ENCODE results near the gene TMEM120B.
"Not testable (repeated sequence)": the region's sequence is repeated elsewhere in the genome, so short reads cannot be mapped to it uniquely, and the experiment has no call there.

TMEM120B gene

GRCh38 chr12:121709478-121709961, 3.0 kb upstream of the TMEM120B start:
- DNase-seq = no peak

GRCh38 chr12:121711361-121712189, 977 bp upstream of the TMEM120B start:
- no peak for DNase-seq

- peak; percentile 61 for DNase-seq
Observed at GRCh38 chr12:121712190-121712460, 427 bp upstream of the TMEM120B start.

- DNase-seq = no peak
Observed at GRCh38 chr12:121713257-121713777, 765 bp downstream of the TMEM120B start.

- DNase-seq = no peak
Observed at GRCh38 chr12:121713793-121714192, 1.2 kb downstream of the TMEM120B start.

- DNase-seq = not testable (repeated sequence)
Observed at GRCh38 chr12:121715055-121715454, 2.5 kb downstream of the TMEM120B start.

- DNase-seq = no peak
Observed at GRCh38 chr12:121715862-121716435, 3.4 kb downstream of the TMEM120B start.

- DNase-seq = no peak
Observed at GRCh38 chr12:121717041-121717699, 4.6 kb downstream of the TMEM120B start.

- DNase-seq = no peak
Observed at GRCh38 chr12:121718653-121719239, 6.2 kb downstream of the TMEM120B start.

GRCh38 chr12:121719926-121720414, 7.4 kb downstream of the TMEM120B start:
- no peak for DNase-seq

- DNase-seq = no peak
Observed at GRCh38 chr12:121720762-121721161, 8.2 kb downstream of the TMEM120B start.

- no peak for DNase-seq
Observed at GRCh38 chr12:121722511-121722910, 10.0 kb downstream of the TMEM120B start.

- DNase-seq = no peak
Observed at GRCh38 chr12:121723200-121723599, 10.6 kb downstream of the TMEM120B start.

GRCh38 chr12:121724925-121725324, 12.4 kb downstream of the TMEM120B start:
- DNase-seq = no peak

GRCh38 chr12:121725423-121725822, 12.9 kb downstream of the TMEM120B start:
- DNase-seq = no peak

GRCh38 chr12:121729021-121729420, 16.5 kb downstream of the TMEM120B start:
- DNase-seq = no peak

GRCh38 chr12:121731473-121731872, 18.9 kb downstream of the TMEM120B start:
- no peak for DNase-seq

- no peak for DNase-seq
Observed at GRCh38 chr12:121733849-121734248, 21.3 kb downstream of the TMEM120B start.

- DNase-seq = no peak
Observed at GRCh38 chr12:121738340-121738858, 25.8 kb downstream of the TMEM120B start.

- DNase-seq = no peak
Observed at GRCh38 chr12:121740847-121741246, 28.3 kb downstream of the TMEM120B start.

GRCh38 chr12:121741743-121742142, 29.2 kb downstream of the TMEM120B start:
- no peak for DNase-seq

- DNase-seq = not testable (repeated sequence)
Observed at GRCh38 chr12:121745545-121745944, 33.0 kb downstream of the TMEM120B start.

- DNase-seq = no peak
Observed at GRCh38 chr12:121748218-121748570, 35.6 kb downstream of the TMEM120B start.
